GM19328 (cell line): ENCODE data around the gene TMEM129.

ENCODE experiments used
- ATAC-seq: cut with Tn5 transposase; IDR thresholded peaks from one replicate; pipeline ENCODE4 v1.9.1; 2021; ENCODE audit warnings: mild to moderate bottlenecking, moderate library complexity; ENCODE audit not compliant: unreplicated experiment

The TMEM129 gene, protein sequence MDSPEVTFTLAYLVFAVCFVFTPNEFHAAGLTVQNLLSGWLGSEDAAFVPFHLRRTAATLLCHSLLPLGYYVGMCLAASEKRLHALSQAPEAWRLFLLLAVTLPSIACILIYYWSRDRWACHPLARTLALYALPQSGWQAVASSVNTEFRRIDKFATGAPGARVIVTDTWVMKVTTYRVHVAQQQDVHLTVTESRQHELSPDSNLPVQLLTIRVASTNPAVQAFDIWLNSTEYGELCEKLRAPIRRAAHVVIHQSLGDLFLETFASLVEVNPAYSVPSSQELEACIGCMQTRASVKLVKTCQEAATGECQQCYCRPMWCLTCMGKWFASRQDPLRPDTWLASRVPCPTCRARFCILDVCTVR

DNA sequence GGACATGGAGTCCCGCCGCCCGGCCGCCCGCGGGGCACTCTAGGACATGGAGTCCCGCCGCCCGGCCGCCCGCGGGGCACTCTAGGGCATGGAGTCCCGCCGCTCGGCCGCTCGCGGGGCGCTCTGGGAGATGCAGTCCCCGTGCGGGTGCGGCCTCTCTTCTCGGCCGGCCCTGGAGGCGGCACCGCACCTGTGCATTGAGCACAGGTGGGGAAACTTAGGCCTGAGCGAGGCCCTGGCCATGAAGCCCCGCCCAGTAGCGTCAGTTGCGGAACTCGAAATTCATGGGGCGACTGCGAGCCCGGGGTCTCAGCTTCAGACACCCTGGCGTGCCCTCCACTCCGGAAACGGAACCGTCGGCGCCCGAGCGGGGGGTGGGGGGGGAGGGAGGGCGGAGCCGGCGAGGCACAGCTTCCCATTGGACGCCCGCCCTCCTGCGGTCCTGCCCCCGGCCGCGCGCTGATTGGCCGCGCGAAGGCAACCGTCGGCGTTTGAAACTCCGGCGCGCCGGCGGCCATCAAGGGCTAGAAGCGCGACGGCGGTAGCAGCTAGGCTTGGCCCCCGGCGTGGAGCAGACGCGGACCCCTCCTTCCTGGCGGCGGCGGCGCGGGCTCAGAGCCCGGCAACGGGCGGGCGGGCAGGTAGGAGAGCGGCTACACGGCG, at the start of gene TMEM129, which contains the start of gene TACC3:
Gene TMEM129 (minus strand): TSS at position 321 of the 663 bp plus-strand sequence. CDS start 486 bp downstream, outside the sequence.
Gene TACC3 (plus strand): TSS at position 519 of the 663 bp plus-strand sequence. CDS start 1,901 bp downstream, outside the sequence.
- peak; percentile 83 for ATAC-seq

GRCh38 chr4:1770791-1771231, 49.7 kb upstream of the TMEM129 start:
- ATAC-seq, result no peak

- no peak for ATAC-seq
These were observed 49.1 kb upstream of the TMEM129 start for GRCh38 chr4:1770245-1770644.

- ATAC-seq, result no peak
These were observed 48.6 kb upstream of the TMEM129 start for GRCh38 chr4:1769692-1770091.

DNA sequence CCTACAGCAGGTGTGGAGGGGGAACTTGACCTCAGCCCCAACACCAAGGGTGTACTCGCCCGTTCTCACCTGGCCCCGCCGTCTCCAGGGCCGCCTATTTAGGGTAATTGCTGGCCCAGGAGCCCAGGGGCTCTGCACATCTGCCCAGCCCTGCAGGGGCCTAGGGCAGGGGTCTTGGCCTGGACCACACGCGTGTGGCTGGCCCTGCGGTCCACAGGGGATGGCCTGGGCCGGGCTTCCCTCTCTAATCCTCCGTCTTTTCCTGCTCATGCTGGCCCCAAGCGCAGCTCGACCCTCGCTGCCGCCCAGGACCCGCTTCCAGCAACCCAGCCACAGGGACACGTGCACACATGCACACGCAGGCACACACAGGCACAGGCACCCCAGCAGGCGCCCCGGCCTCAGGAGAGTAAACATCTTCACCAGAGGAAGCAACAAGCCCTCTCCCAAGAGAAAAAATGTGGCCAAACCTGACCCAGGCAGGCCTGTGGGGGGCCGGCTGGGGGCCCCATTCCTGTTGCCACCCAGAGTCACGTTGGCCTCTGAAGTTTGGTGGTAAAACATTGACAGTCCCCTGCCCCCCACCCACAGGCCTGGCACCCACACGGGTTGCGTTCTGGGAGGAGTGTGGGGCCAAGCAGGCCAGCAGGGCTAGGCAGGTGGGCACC, 47.4 kb upstream of the TMEM129 start:
- no peak for ATAC-seq

GRCh38 chr4:1767770-1768366, 46.7 kb upstream of the TMEM129 start:
- ATAC-seq, result no peak

GRCh38 chr4:1767061-1767769, 46.1 kb upstream of the TMEM129 start:
- no peak for ATAC-seq

DNA sequence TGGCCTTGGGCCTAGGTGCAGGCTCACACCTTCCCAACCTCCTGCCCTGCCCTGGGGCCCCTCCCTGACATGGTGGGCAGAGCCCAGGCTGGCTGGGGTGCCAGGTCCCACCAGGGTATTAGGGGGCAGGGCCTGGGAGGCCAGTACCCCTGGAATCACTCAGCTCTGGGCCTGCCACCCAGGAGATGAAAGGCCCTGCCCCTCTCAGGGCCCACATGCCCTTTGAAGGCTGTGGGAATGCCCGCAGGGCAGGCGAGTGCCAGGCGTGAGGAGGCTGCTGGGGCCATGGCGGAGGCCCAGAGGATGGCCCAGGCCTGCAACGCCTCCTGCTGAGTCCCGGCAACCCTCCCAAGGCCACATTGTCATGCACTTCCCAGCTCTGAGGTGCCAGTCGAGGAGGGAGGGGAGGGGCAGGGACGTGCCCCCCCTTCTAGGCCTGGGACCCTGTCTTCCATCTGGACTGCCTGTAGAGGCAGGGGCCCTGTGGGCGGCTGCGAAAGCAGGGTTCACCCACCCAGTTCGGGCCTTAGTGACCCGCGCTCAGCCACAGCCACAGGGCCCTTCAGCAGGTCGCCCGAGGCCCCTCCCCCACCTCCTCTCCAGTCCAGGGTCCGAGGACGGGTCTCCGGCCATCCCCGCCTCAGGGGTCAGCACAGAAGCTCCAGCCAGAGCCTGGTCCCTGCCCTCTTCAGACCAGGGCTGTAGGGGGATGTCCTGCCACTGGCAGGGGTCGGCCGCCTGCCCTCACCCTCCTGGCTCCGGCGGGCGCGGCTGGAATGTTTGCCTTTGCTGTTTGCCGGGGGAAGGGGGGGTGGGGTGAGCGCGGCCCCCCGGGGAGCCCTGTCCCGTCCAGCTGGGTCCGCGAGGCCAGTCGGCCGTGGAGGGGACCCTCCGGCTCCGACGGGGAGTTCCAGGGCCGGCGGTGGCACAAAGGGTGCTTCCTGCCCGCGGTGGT, 45.3 kb upstream of the TMEM129 start:
- ATAC-seq, result no peak

GRCh38 chr4:1765409-1766072, 44.4 kb upstream of the TMEM129 start:
- ATAC-seq, result no peak

- no peak for ATAC-seq
These were observed 43.5 kb upstream of the TMEM129 start for GRCh38 chr4:1764670-1765069.

GRCh38 chr4:1763550-1764080, 42.5 kb upstream of the TMEM129 start:
- ATAC-seq, result no peak

- no peak for ATAC-seq
These were observed 42.0 kb upstream of the TMEM129 start for GRCh38 chr4:1763070-1763549.

DNA sequence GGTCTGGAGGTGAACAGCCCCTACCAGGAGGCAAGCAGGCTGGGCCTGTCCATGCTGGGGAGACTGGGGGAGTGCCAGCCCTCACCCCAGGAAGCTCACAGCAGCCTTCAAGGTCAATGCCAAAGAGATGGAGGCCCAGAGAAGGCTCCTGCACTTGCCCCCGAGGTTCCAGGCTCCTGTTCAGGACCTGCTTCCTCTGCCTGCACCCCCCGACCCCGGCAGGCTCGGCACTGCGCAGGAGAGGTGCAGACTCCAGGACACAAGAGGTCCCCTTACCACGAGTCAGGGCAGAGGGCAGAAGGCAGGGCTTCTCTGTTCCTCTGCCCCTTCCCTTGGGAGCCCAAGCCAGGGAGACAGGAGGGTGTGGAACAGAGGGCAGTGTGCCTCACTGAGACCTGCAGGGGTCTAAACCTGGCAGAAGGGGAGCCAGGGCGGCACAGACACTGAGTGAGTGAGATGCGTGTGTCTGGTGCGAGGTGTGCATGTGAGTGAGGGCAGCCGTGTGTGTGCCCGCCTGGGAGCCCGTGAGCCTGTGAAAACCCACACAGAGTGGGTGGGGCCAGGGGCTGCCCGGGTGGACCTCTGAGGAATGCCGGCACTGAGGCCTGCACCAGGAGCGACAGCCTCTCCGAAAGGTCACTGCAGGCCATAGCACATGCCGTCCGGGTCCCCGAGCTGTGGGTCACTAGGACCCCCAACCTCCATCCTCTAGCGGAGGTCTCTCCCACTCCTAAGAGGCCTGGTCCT, 41.3 kb upstream of the TMEM129 start:
- ATAC-seq, result no peak

GRCh38 chr4:1761130-1761689, 40.1 kb upstream of the TMEM129 start:
- no peak for ATAC-seq

DNA sequence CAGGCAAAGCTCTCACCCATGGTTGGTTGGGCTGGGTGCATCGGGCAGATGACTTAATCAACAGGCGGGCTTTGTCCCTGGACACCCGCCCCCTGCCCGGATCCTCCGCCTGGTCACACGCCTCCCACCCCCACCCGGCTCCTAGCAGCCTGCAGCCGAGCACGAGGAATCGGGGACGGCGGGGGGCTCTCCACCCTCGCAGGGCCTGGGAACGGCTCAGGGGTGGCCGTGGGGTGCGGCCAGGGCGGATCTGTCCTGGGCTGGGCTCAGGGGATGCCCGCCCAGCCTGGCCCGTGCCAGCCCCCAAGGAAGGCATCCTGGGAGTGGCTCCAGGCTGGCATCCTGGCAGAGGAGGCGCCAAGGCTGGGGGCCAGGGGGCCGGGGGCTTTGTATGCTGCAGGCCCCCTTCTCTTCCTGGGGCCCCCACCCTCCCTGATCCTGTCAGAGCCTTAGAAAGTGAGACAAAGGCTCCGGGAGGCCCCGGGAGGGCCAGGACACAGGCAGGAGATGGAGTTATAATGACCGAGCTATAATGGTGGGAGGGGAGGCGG, 39.5 kb upstream of the TMEM129 start:
- no peak for ATAC-seq

GRCh38 chr4:1759818-1760223, 38.7 kb upstream of the TMEM129 start:
- ATAC-seq, result no peak

DNA sequence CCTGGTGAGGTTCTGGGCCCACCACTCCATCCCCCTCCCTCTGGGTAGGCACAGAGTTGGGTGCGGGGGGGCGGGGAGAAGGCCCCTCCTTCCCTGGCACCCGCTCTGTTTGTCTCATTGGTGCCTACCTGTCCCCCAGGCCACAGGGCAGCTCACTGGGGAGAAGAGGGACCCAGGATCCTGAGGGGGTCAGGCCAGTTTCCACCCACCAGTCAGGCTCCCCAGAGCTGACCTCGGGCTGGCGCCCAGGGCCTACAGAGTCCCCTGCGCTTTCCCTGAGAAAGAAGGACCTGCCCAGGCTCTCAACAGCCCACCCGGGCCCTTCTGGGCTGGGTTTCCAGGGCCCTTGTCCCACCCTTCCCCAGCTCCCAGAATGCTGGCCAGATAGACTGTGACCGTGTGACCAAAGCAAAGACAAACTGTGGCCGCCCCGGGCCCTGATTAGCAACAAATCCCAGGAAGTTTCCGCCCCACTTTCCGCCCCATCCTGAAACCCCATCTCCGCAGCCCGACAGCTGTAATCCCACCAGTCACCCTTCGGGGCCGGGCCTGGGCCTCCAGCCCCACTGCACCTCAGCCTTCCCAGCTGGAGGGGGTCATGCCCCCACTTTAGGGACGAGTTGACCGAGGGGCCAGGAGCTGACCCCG, 38.2 kb upstream of the TMEM129 start:
- ATAC-seq, result no peak
